Calu3 (cell line): ENCODE data around the gene OTUD6A. TPM values are rescaled to one million over a fixed set of nuclear protein-coding genes. Genes with fewer than 3 reads are reported as not detected.

Source experiments
- BruUV-seq: library from RNA; stranded (reverse); fragments of 400-500 nt; replicated peaks from 2 replicates; lab custom pipeline; 2021; lab: Mats Ljungman, UMichigan
- CTCF ChIA-PET: fragments of 300-600 bp; sonication (Branson Sonifier 250); formaldehyde crosslinking; loops from one replicate; lab custom pipeline; 2022; ENCODE audit warnings: antibody characterized with exemption; lab: Charles Lee
- DNase-seq: peaks from one replicate; pipeline ENCODE4 v3.0.0; 2022
- H3K27ac Mint-ChIP-seq: one replicate; pipeline ENCODE4 v1.8.0; 2022; ENCODE audit warnings: mixed read lengths; ENCODE audit not compliant: unreplicated experiment
- H3K27me3 Mint-ChIP-seq: one replicate; pipeline ENCODE4 v1.8.0; 2022; ENCODE audit warnings: mixed read lengths; ENCODE audit not compliant: unreplicated experiment
- H3K36me3 Mint-ChIP-seq: one replicate; pipeline ENCODE4 v1.8.0; 2022; ENCODE audit warnings: mild to moderate bottlenecking, moderate library complexity, mixed read lengths; ENCODE audit not compliant: insufficient read depth, unreplicated experiment
- H3K4me1 Mint-ChIP-seq: one replicate; pipeline ENCODE4 v1.8.0; 2022; ENCODE audit warnings: mild to moderate bottlenecking, low read depth, mixed read lengths; ENCODE audit not compliant: unreplicated experiment
- H3K4me3 Mint-ChIP-seq: one replicate; pipeline ENCODE4 v1.8.0; 2022; ENCODE audit warnings: mild to moderate bottlenecking, low read depth, moderate library complexity, mixed read lengths; ENCODE audit not compliant: unreplicated experiment
- H3K9me3 Mint-ChIP-seq: one replicate; pipeline ENCODE4 v1.8.0; 2022; ENCODE audit warnings: low read depth, mixed read lengths; ENCODE audit not compliant: unreplicated experiment
- CTCF ChIP-seq: fragments of 200-600 bp; IDR thresholded peaks from one replicate; pipeline ENCODE4 v1.8.0; 2022; ENCODE audit warnings: antibody characterized with exemption; ENCODE audit not compliant: unreplicated experiment
- intact Hi-C: fragments of 100-400 bp; cut with micrococcal nuclease; formaldehyde crosslinking; loops from one replicate; pipeline ENCODE4 v1.10.0; 2022; ENCODE audit not compliant: unreplicated experiment
- total RNA-seq: library from RNA; stranded (reverse); gene quantifications from 2 replicates; pipeline ENCODE4 v1.2.3, GENCODE V29; 2022

OTUD6A gene
- total RNA-seq, 1 experiment from 2014 or later = not detected

- no TSS peak for BruUV-seq
- no peaks in the 10 kb centered on the region for H3K27me3 Mint-ChIP-seq
- CTCF ChIA-PET = no interaction called here
- intact Hi-C loops = no loop called here
- H3K4me1 Mint-ChIP-seq = peaks cover 8% of the 10 kb centered on the region
- no peaks in the 10 kb centered on the region for H3K36me3 Mint-ChIP-seq
- DNase-seq = no peak
- H3K9me3 Mint-ChIP-seq = no peaks in the 10 kb centered on the region
- TF ChIP-seq CTCF = no peak
- no peak overlapping the region for H3K4me3 Mint-ChIP-seq
- no peak overlapping the region for H3K27ac Mint-ChIP-seq
Observed at GRCh38 chrX:70088751-70089150, 26.5 kb downstream of the OTUD6A start.

- no TSS peak for BruUV-seq
- no peaks in the 10 kb centered on the region for H3K9me3 Mint-ChIP-seq
- H3K36me3 Mint-ChIP-seq = no peaks in the 10 kb centered on the region
- CTCF ChIA-PET = no interaction called here
- TF ChIP-seq CTCF = no peak
- H3K4me3 Mint-ChIP-seq = no peak overlapping the region
- no peaks in the 10 kb centered on the region for H3K27me3 Mint-ChIP-seq
- intact Hi-C loops = no loop called here
- no peak for DNase-seq
- H3K27ac Mint-ChIP-seq = no peak overlapping the region
- H3K4me1 Mint-ChIP-seq = peaks cover 8% of the 10 kb centered on the region
Observed at GRCh38 chrX:70089604-70090297, 27.5 kb downstream of the OTUD6A start.

- no peak for TF ChIP-seq CTCF
- Mint-ChIP-seq H3K4me3 (no peak overlapping the region), H3K4me1 (peaks cover 15% of the 10 kb centered on the region), H3K27ac (no peak overlapping the region), H3K36me3 (no peaks in the 10 kb centered on the region), H3K27me3 (no peaks in the 10 kb centered on the region), H3K9me3 (no peaks in the 10 kb centered on the region)
- BruUV-seq = no TSS peak
- CTCF ChIA-PET = no interaction called here
- intact Hi-C loops = no loop called here
- DNase-seq = no peak
Observed at GRCh38 chrX:70092247-70092646, 30.0 kb downstream of the OTUD6A start.

GRCh38 chrX:70096052-70096451, 33.8 kb downstream of the OTUD6A start:
- CTCF ChIA-PET = interaction anchor here (1.1 to 2.4 kb wide), 5 partner anchors 477 to 672 kb away, joined by 3 to 9 read pairs (median 5); no protein-coding TSS in a partner anchor
- no peak overlapping the region for H3K4me3 Mint-ChIP-seq
- peak; percentile 35 for DNase-seq
- H3K27ac Mint-ChIP-seq = no peak overlapping the region
- no TSS peak for BruUV-seq
- no peaks in the 10 kb centered on the region for H3K27me3 Mint-ChIP-seq
- peak; percentile 21 for TF ChIP-seq CTCF
- intact Hi-C loops = loop anchor here (5.0 kb wide), 4 partner anchors 64 to 604 kb away; partner anchors contain the start of gene EDA
- H3K4me1 Mint-ChIP-seq = peaks cover 7% of the 10 kb centered on the region
- H3K36me3 Mint-ChIP-seq = no peaks in the 10 kb centered on the region
- no peaks in the 10 kb centered on the region for H3K9me3 Mint-ChIP-seq
